ENCODE results near the gene ZSCAN32.

The ZSCAN32 gene

DNA sequence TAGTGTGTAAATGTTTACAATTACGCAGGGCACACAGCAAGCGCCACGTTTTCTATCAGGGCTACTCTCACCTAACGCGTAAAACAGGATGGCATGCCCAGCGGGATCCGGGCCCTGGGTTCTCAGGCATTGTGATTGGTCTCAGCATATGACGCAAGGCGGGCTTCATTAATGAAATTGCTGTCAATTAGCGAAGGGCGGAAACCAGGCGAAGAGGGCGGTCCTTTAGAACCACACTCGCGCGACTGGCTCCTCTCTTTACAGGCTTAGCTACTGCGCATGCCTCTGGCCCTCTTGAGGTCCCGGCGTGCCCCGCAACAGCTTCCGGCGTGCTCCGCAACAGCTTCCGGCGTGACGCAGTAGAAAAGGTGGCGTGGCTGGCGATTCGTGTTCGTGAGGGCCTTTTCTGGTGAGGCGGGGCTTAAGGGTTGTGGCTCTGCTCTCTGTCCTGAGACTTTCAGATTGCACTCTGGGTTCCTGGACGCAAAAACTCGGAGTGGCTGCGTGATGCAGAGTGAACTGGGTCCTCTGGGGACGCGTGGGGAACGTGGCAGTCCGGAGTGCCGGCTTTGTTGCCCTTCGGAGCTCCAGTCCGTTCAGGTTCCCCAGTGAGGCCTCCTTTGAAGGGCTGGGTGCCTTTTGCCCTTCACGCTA lies 35.9 kb downstream of the ZSCAN32 start:
- Mint-ChIP-seq H3K36me3 (ENCODE audit: low read depth) (no peaks in the 10 kb centered on the region), H3K27me3 (ENCODE audit: low read depth) (peaks cover 4% of the 10 kb centered on the region), H3K4me1 (no peaks in the 10 kb centered on the region), H3K9me3 (peaks cover 24% of the 10 kb centered on the region), H3K27ac (no peak overlapping the region), H3K4me3 (no peak overlapping the region)
- no peak for TF ChIP-seq CTCF (IDR thresholded peaks at IDR 0.05; ENCODE audit: unreplicated experiment in 3 of 3)

DNA sequence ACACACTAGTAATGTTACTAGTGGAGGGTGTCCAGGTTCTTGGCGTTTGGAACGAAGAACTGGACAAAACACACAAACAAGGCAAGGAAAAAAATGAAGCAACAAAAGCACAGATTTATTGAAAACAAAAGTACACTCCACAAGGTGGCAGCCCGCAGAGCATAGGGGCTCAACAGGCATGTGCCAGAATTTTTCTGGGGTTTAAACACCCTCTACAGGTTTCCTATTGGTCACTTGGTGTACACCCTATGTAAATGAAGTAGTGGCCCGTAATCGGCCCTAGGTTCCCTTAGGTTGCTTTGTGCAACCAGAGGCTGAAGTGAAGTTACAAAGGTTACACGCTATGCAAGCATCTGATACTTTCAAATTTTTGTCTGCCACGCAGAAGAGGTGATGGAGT lies 37.0 kb downstream of the ZSCAN32 start:
- Mint-ChIP-seq H3K36me3 (ENCODE audit: low read depth) (no peaks in the 10 kb centered on the region), H3K4me1 (no peaks in the 10 kb centered on the region), H3K27me3 (ENCODE audit: low read depth) (peaks cover 4% of the 10 kb centered on the region), H3K9me3 (peaks cover 24% of the 10 kb centered on the region), H3K27ac (no peak overlapping the region), H3K4me3 (no peak overlapping the region)
- TF ChIP-seq CTCF (IDR thresholded peaks at IDR 0.05; ENCODE audit: unreplicated experiment in 3 of 3), result no peak

DNA sequence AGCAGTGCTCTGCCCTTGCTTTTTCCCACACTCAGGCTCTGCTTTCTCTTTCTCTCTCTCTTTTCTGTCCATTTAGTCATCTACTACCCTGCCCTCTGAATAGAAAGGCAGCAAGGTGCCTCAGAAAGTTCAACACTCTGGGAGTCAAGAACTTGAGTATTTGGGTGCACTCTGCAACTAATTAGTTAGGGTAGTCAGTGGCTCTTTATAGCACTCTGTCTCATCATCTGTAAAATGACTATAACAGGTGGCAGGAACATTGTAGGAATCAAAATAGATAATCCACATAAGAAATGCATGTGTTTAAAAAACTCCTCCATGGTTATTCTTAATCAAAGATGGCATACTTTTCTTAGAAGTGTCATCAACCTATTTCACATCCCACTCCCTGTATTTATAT lies 37.9 kb downstream of the ZSCAN32 start:
- H3K4me1 Mint-ChIP-seq, result no peaks in the 10 kb centered on the region
- H3K4me3 Mint-ChIP-seq, result no peak overlapping the region
- peaks cover 24% of the 10 kb centered on the region for H3K9me3 Mint-ChIP-seq
- no peak for TF ChIP-seq CTCF (IDR thresholded peaks at IDR 0.05; ENCODE audit: unreplicated experiment in 3 of 3)
- no peak overlapping the region for H3K27ac Mint-ChIP-seq
- H3K27me3 Mint-ChIP-seq (ENCODE audit: low read depth), result peaks cover 4% of the 10 kb centered on the region
- no peaks in the 10 kb centered on the region for H3K36me3 Mint-ChIP-seq (ENCODE audit: low read depth)

GRCh38 chr16:3358871-3359270 lies 41.9 kb downstream of the ZSCAN32 start:
- H3K4me3 Mint-ChIP-seq, result no peak overlapping the region
- no peaks in the 10 kb centered on the region for H3K36me3 Mint-ChIP-seq (ENCODE audit: low read depth)
- no peaks in the 10 kb centered on the region for H3K4me1 Mint-ChIP-seq
- H3K27ac Mint-ChIP-seq, result no peak overlapping the region
- peaks cover 8% of the 10 kb centered on the region for H3K27me3 Mint-ChIP-seq (ENCODE audit: low read depth)
- no peak for TF ChIP-seq CTCF (IDR thresholded peaks at IDR 0.05; ENCODE audit: unreplicated experiment in 3 of 3)
- peaks cover 27% of the 10 kb centered on the region for H3K9me3 Mint-ChIP-seq

- Mint-ChIP-seq H3K9me3 (peaks cover 22% of the 10 kb centered on the region), H3K4me3 (no peak overlapping the region), H3K27me3 (ENCODE audit: low read depth) (peaks cover 4% of the 10 kb centered on the region), H3K27ac (no peak overlapping the region), H3K36me3 (ENCODE audit: low read depth) (no peaks in the 10 kb centered on the region), H3K4me1 (no peaks in the 10 kb centered on the region)
- TF ChIP-seq CTCF (IDR thresholded peaks at IDR 0.05; ENCODE audit: unreplicated experiment in 3 of 3), result no peak
These were observed 44.7 kb downstream of the ZSCAN32 start for GRCh38 chr16:3356118-3356517.

DNA sequence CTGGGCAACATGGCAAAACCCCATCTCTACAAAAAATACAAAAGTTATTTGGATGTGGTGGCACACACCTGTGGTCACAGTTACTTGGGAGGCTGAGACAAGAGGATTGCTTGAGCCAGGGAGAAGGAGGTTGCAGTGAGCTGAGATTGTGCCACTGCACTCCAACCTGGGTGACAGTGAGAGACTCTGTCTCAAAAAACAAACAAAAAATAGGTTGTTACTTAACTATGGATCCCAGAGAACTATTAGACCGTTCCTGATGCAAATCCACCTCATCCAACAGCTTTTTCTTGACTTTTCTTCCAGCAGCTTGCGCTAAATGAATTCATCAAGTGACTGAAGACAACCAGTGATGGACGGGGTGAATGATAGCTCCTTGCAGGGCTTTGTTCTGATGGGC lies 45.2 kb downstream of the ZSCAN32 start, which contains the start of gene OR2C1:
OR2C1 (plus strand) TSS at position 301 of the 400 bp plus-strand sequence; CDS start at position 353, 52 bp downstream.
- Mint-ChIP-seq H3K27me3 (ENCODE audit: low read depth) (peaks cover 4% of the 10 kb centered on the region), H3K4me3 (no peak within 1 kb of the TSS), H3K27ac (no peak within 1 kb of the TSS), H3K4me1 (no peaks in the 10 kb centered on the region), H3K9me3 (peaks cover 20% of the 10 kb centered on the region), H3K36me3 (ENCODE audit: low read depth) (no peaks in the 10 kb centered on the region)
- no peak for TF ChIP-seq CTCF (IDR thresholded peaks at IDR 0.05; ENCODE audit: unreplicated experiment in 3 of 3)
